ENCODE data around the gene OR10AD1. TPM values are rescaled to one million over a fixed set of nuclear protein-coding genes. Genes with fewer than 3 reads are reported as not detected.

Gene OR10AD1
- total and polyA plus RNA-seq, 9 of the 15 experiments (the other 6 are each of a cell fraction or from before 2014, with no cell fraction given), result not detected

GRCh38 chr12:48197971-48198671 lies 5.0 kb downstream of the OR10AD1 start (continued):
- TF ChIP-seq, protein P1, sequence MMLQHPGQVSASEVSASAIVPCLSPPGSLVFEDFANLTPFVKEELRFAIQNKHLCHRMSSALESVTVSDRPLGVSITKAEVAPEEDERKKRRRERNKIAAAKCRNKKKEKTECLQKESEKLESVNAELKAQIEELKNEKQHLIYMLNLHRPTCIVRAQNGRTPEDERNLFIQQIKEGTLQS (IDR thresholded peaks at IDR 0.05), result no peak
- TF ChIP-seq, protein P1 (CRISPR knock-in tag; conservative IDR thresholded peaks at IDR 0.05), result no peak
- TF ChIP-seq ZNF174 (CRISPR knock-in tag; IDR thresholded peaks at IDR 0.05) (no peak), CAMTA2 (CRISPR knock-in tag; conservative IDR thresholded peaks at IDR 0.05) (no peak), ZNF282 (CRISPR knock-in tag; IDR thresholded peaks at IDR 0.05) (no peak), MYC (IDR thresholded peaks at IDR 0.05; ENCODE audit: low read depth, low read length) (no peak), MYC (CRISPR knock-in tag; IDR thresholded peaks at IDR 0.05; ENCODE audit: borderline replicate concordance, low read depth) (peak; percentile 40; the same call in 1 of the 2 replicates), RBM25 (IDR thresholded peaks at IDR 0.05; ENCODE audit: low read depth, low read length, severe bottlenecking) (peak; percentile 34), ZNF197 (CRISPR knock-in tag; IDR thresholded peaks at IDR 0.05; ENCODE audit: low read depth) (no peak), ETS1 (conservative IDR thresholded peaks at IDR 0.05; ENCODE audit: control insufficient read depth, low read depth, low read length) (peak; percentile 25; the same call in 1 of the 2 replicates), PYGO2 (tag; IDR thresholded peaks at IDR 0.05) (no peak; the same call in 1 of the 2 replicates), RFX1 (IDR thresholded peaks at IDR 0.05) (peak; percentile 37; the same call in 1 of the 2 replicates), ZNF668 (CRISPR knock-in tag; IDR thresholded peaks at IDR 0.05) (no peak), COPS2 (conservative IDR thresholded peaks at IDR 0.05) (no peak), SMARCC2 (IDR thresholded peaks at IDR 0.05; ENCODE audit: low read depth) (no peak), ZC3H11A (IDR thresholded peaks at IDR 0.05; ENCODE audit: low read depth, low read length) (no peak), ESRRA (IDR thresholded peaks at IDR 0.05; ENCODE audit: borderline replicate concordance, low read depth) (no peak; the same call in 1 of the 2 replicates), ZNF586 (CRISPR knock-in tag; conservative IDR thresholded peaks at IDR 0.05) (no peak), GABPB2 (CRISPR knock-in tag; conservative IDR thresholded peaks at IDR 0.05) (no peak), JUNB (CRISPR knock-in tag; conservative IDR thresholded peaks at IDR 0.05) (no peak), TGIF2 (CRISPR knock-in tag; IDR thresholded peaks at IDR 0.05) (no peak), KDM5B (IDR thresholded peaks at IDR 0.05; ENCODE audit: insufficient replicate concordance, low read depth, low read length) (peak; percentile 94)
- TF ChIP-seq, protein P2, sequence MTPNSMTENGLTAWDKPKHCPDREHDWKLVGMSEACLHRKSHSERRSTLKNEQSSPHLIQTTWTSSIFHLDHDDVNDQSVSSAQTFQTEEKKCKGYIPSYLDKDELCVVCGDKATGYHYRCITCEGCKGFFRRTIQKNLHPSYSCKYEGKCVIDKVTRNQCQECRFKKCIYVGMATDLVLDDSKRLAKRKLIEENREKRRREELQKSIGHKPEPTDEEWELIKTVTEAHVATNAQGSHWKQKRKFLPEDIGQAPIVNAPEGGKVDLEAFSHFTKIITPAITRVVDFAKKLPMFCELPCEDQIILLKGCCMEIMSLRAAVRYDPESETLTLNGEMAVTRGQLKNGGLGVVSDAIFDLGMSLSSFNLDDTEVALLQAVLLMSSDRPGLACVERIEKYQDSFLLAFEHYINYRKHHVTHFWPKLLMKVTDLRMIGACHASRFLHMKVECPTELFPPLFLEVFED (CRISPR knock-in tag; conservative IDR thresholded peaks at IDR 0.05), result no peak
- TF ChIP-seq, protein P3, sequence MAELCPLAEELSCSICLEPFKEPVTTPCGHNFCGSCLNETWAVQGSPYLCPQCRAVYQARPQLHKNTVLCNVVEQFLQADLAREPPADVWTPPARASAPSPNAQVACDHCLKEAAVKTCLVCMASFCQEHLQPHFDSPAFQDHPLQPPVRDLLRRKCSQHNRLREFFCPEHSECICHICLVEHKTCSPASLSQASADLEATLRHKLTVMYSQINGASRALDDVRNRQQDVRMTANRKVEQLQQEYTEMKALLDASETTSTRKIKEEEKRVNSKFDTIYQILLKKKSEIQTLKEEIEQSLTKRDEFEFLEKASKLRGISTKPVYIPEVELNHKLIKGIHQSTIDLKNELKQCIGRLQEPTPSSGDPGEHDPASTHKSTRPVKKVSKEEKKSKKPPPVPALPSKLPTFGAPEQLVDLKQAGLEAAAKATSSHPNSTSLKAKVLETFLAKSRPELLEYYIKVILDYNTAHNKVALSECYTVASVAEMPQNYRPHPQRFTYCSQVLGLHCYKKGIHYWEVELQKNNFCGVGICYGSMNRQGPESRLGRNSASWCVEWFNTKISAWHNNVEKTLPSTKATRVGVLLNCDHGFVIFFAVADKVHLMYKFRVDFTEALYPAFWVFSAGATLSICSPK (IDR thresholded peaks at IDR 0.05; ENCODE audit: borderline replicate concordance), result no peak

Data from K562 (cell line).